Suprapubic skin (tissue), 4 donors: ENCODE data around the gene TBXAS1.

Experiments
- CTCF ChIP-seq, 2 donors: fragments of 200-600 bp in 1 of 2; fragments of 450-650 bp in 1 of 2; sonication (generic) in 1 of 2; IDR thresholded peaks; one replicate each; pipeline ENCODE4 v1.5.1; 2016 to 2019; ENCODE audit warnings: antibody characterized with exemption in 2 of 2, mild to moderate bottlenecking in 1 of 2, moderate library complexity in 1 of 2
- POLR2A ChIP-seq, 2 donors: fragments of 450-650 bp; IDR thresholded peaks; one replicate each; pipeline ENCODE4 v1.6.1; 2017; ENCODE audit warnings: antibody characterized with exemption in 2 of 2, mild to moderate bottlenecking in 2 of 2, moderate library complexity in 2 of 2
- POLR2AphosphoS5 ChIP-seq, 3 donors: sonication (generic); formaldehyde crosslinking; IDR thresholded peaks; one replicate each; pipeline ENCODE4 v1.6.1; 2017; ENCODE audit warnings: antibody characterized with exemption in 3 of 3

- no peak for TF ChIP-seq CTCF (IDR thresholded peaks at IDR 0.05)
- no peak for TF ChIP-seq POLR2AphosphoS5 (IDR thresholded peaks at IDR 0.05)
- no peak for TF ChIP-seq POLR2A (IDR thresholded peaks at IDR 0.05)
Measured at GRCh38 chr7:139883814-139884213, 54.8 kb downstream of the TBXAS1 start.
